HCT116 (cell line): ENCODE data around the gene AGAP1. TPM values are rescaled to one million over a fixed set of nuclear protein-coding genes. Genes with fewer than 3 reads are reported as not detected.

ENCODE experiments used
- ATAC-seq: fragments of 200-7000 bp; cut with Tn5 transposase; 2 replicates; pipeline ENCODE4 v1.9.1; 2020; ENCODE audit warnings: mild to moderate bottlenecking, moderate library complexity
- BruUV-seq: library from RNA; stranded (reverse); fragments of 400-500 nt; replicated peaks from 2 replicates; lab custom pipeline; 2021; lab: Mats Ljungman, UMichigan
- CTCF ChIA-PET: fragments of 300-600 bp; sonication (Branson Sonifier 250); formaldehyde crosslinking; loops from one replicate; lab custom pipeline; 2021; ENCODE audit warnings: antibody characterized with exemption; lab: Charles Lee
- POLR2A ChIA-PET: fragments of 300-600, 350-600 bp; sonication (Branson Sonifier 250); formaldehyde crosslinking; loops from one replicate; lab custom pipeline; 2021; ENCODE audit warnings: antibody characterized with exemption; lab: Charles Lee
- RAD21 ChIA-PET, 2 experiments: fragments of 300-600 bp; sonication (Branson Sonifier 250); formaldehyde crosslinking; loops; one replicate each; lab custom pipeline; 2023; ENCODE audit warnings: low total read pairs in 2 of 2; ENCODE audit not compliant: uncharacterized antibody in 2 of 2, unreplicated experiment in 2 of 2, low non-redundant PET in 1 of 2; lab: Charles Lee
- DNase-seq: peaks from one replicate; pipeline ENCODE4 v3.0.0-alpha.2; 2010; ENCODE audit warnings: low read depth, low spot score
- H2AFZ ChIP-seq: fragments of 200-600 bp; shearing (Covaris generic), sonication (generic); 2 replicates; pipeline ENCODE4 v1.6.1; 2017; ENCODE audit warnings: low read depth, mixed run types, mixed read lengths, antibody characterized with exemption, low read length; ENCODE audit not compliant: poor library complexity, severe bottlenecking
- H3K27ac ChIP-seq: 2 replicates; pipeline ENCODE4 v1.5.1; 2012; ENCODE audit warnings: low read depth, low read length
- H3K27me3 ChIP-seq: fragments of 200-600 bp; sonication (generic); 2 replicates; pipeline ENCODE4 v1.6.1; 2016; ENCODE audit warnings: mixed run types, low read length, mixed read lengths; ENCODE audit not compliant: insufficient read depth
- H3K36me3 ChIP-seq, 2 experiments: fragments of 200-500 bp in 1 of 2; fragments of 200-600 bp in 1 of 2; sonication (Bioruptor generic) in 1 of 2; sonication (generic) in 1 of 2; 2 replicates each; pipeline versions ENCODE4 v1.5.1 to v1.6.1; 2014 to 2016; ENCODE audit warnings: low read length in 2 of 2, inconsistent platforms in 1 of 2, mixed read lengths in 1 of 2, mixed run types in 1 of 2; ENCODE audit not compliant: insufficient read depth in 2 of 2, control insufficient read depth in 1 of 2
- H3K4me1 ChIP-seq, 2 experiments: fragments of 200-600 bp in 1 of 2; sonication (generic) in 1 of 2; 2 replicates each; pipeline versions ENCODE4 v1.5.1 to v1.6.1; 2012 to 2017; ENCODE audit warnings: low read length in 2 of 2, inconsistent platforms in 1 of 2, mild to moderate bottlenecking in 1 of 2, mixed read lengths in 1 of 2, mixed run types in 1 of 2, moderate library complexity in 1 of 2; ENCODE audit not compliant: insufficient read depth in 2 of 2, control insufficient read depth in 1 of 2
- H3K4me2 ChIP-seq: fragments of 200-600 bp; sonication (generic); 2 replicates; pipeline ENCODE4 v1.6.1; 2017; ENCODE audit warnings: mixed run types, low read length, mixed read lengths
- H3K4me3 ChIP-seq, 2 experiments: fragments of 200-600 bp in 1 of 2; sonication (generic) in 1 of 2; replicated peaks in 1 of 2; 2 replicates each; pipeline ENCODE4 v1.5.1; 2011 to 2016; ENCODE audit warnings: low read length in 2 of 2, control low read depth in 1 of 2, low read depth in 1 of 2, mild to moderate bottlenecking in 1 of 2, mixed read lengths in 1 of 2, mixed run types in 1 of 2
- H3K79me2 ChIP-seq: fragments of 200-600 bp; sonication (generic); 2 replicates; pipeline ENCODE4 v1.6.1; 2017; ENCODE audit warnings: mild to moderate bottlenecking, mixed run types, low read length, moderate library complexity, mixed read lengths; ENCODE audit not compliant: insufficient read depth
- H3K9ac ChIP-seq: fragments of 200-600 bp; sonication (generic); 2 replicates; pipeline ENCODE4 v1.6.1; 2016; ENCODE audit warnings: low read length, mixed read lengths
- H3K9me2 ChIP-seq: fragments of 200-600 bp; sonication (generic), shearing (Covaris generic); 2 replicates; pipeline ENCODE4 v1.6.1; 2017; ENCODE audit warnings: mixed run types, mild to moderate bottlenecking, moderate library complexity; ENCODE audit not compliant: insufficient read depth
- H3K9me3 ChIP-seq, 2 experiments: fragments of 200-500 bp in 1 of 2; fragments of 200-600 bp in 1 of 2; sonication (Bioruptor generic) in 1 of 2; sonication (generic) in 1 of 2; 2 replicates each; pipeline ENCODE4 v1.6.1; 2014 to 2017; ENCODE audit warnings: low read length in 2 of 2, mixed read lengths in 2 of 2, inconsistent platforms in 1 of 2, low read depth in 1 of 2, mild to moderate bottlenecking in 1 of 2, mixed run types in 1 of 2, moderate library complexity in 1 of 2; ENCODE audit not compliant: control insufficient read depth in 1 of 2, insufficient read depth in 1 of 2
- H4K20me1 ChIP-seq: fragments of 200-600 bp; sonication (generic), shearing (Covaris generic); 2 replicates; pipeline ENCODE4 v1.6.1; 2017; ENCODE audit warnings: mixed run types, mild to moderate bottlenecking, moderate library complexity; ENCODE audit not compliant: insufficient read depth
- CEBPB ChIP-seq: IDR thresholded peaks from 2 replicates; pipeline ENCODE4 v1.6.1; 2012; ENCODE audit warnings: low read depth
- ELF1 ChIP-seq: IDR thresholded peaks from 2 replicates; pipeline ENCODE4 v1.6.1; 2012; ENCODE audit warnings: low read depth, borderline replicate concordance
- EZH2 ChIP-seq: fragments of 200-600 bp; sonication (generic); IDR thresholded peaks from 2 replicates; pipeline ENCODE4 v1.6.1; 2017; ENCODE audit warnings: antibody characterized with exemption, mixed run types
- EZH2phosphoT487 ChIP-seq: fragments of 200-600 bp; IDR thresholded peaks from 2 replicates; pipeline ENCODE4 v1.6.1; 2018; ENCODE audit warnings: antibody characterized with exemption, borderline replicate concordance
- FOSL1 ChIP-seq: IDR thresholded peaks from 2 replicates; pipeline ENCODE4 v1.6.1; 2012; ENCODE audit warnings: low read depth
- POLR2A ChIP-seq: IDR thresholded peaks from 2 replicates; pipeline ENCODE4 v1.7.0; 2011; ENCODE audit warnings: borderline replicate concordance; ENCODE audit not compliant: insufficient read depth, insufficient read length; ENCODE audit errors: extremely low read depth
- POLR2AphosphoS5 ChIP-seq: IDR thresholded peaks from 2 replicates; pipeline ENCODE4 v1.6.1; 2011; ENCODE audit warnings: mild to moderate bottlenecking, low read depth, low read length, moderate library complexity
- RAD21 ChIP-seq: IDR thresholded peaks from 2 replicates; pipeline ENCODE4 v1.6.1; 2012; ENCODE audit warnings: low read depth, mild to moderate bottlenecking
- SP1 ChIP-seq: IDR thresholded peaks from 2 replicates; pipeline ENCODE4 v1.6.1; 2012; ENCODE audit warnings: low read depth
- YY1 ChIP-seq: IDR thresholded peaks from 2 replicates; pipeline ENCODE4 v1.6.1; 2011; ENCODE audit warnings: low read length, low read depth, moderate library complexity, mild to moderate bottlenecking; ENCODE audit not compliant: insufficient replicate concordance; ENCODE audit errors: extremely low read depth
- ZFX ChIP-seq: fragments of 450-650 bp; IDR thresholded peaks from 2 replicates; pipeline ENCODE4 v1.6.1; 2017
- intact Hi-C: fragments of 100-400 bp; cut with micrococcal nuclease; formaldehyde crosslinking; loops from 2 replicates; pipeline ENCODE4 v1.10.0; 2022
- total RNA-seq: library from RNA; stranded (reverse); gene quantifications from one replicate; pipeline ENCODE4 v1.2.1, GENCODE V29; 2021; ENCODE audit not compliant: unreplicated experiment
- TF ChIP-seq, protein P1 (sequence below): IDR thresholded peaks from 2 replicates; pipeline ENCODE4 v1.6.1; 2011; ENCODE audit warnings: mild to moderate bottlenecking, low read length, moderate library complexity; ENCODE audit not compliant: insufficient replicate concordance; ENCODE audit errors: extremely low read depth

The AGAP1 gene
- total RNA-seq, 1 experiment from 2014 or later = 43.8 TPM

DNA sequence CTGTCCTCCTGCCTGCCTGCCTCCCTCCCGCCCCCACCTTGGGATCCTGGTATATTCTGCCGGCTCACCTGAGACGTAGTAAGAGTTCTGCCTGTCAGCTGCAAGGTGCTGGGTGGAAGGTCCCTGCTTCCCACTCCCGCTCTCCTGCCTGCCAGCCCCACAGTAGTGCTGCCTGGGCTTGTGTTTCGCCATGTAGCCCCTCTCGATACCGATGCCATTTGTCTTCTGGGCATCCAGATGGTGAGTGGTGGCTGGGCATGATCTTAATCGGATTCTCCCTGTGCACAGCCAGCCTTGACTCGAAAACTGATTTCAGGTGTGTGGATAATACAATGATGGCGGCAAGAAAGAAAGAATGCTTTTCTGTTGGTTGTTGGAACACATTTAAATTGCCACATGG is 184.9 kb downstream of the AGAP1 start:
- DNase-seq (no peak), ATAC-seq (no peak)
- BruUV-seq = no TSS peak
- RAD21 ChIA-PET = interaction anchor here in 1 of 2 experiments (0.9 kb wide), 1 partner anchor 67 kb away, joined by 3 read pairs; no protein-coding TSS in a partner anchor
- Histone ChIP-seq H3K79me2 (peaks cover 95% of the 10 kb centered on the region), H3K9ac (no peak overlapping the region), H2AFZ (no peak overlapping the region), H3K27ac (no peak overlapping the region), H3K9me3 (no peaks in the 10 kb centered on the region), H3K27me3 (no peaks in the 10 kb centered on the region)
- CTCF ChIA-PET = no interaction called here
- TF ChIP-seq POLR2AphosphoS5 (no peak), ZFX (no peak), EZH2phosphoT487 (no peak), FOSL1 (no peak), SP1 (no peak), RAD21 (no peak), POLR2A (no peak), YY1 (no peak), ELF1 (no peak), CEBPB (no peak)
- TF ChIP-seq, all 23 proteins: peak for 0
- H3K4me2 ChIP-seq = no peak overlapping the region
- no peaks in the 10 kb centered on the region for H3K36me3 ChIP-seq
- POLR2A ChIA-PET = no interaction called here
- peaks cover 0 to 15% of the 10 kb centered on the region in 2 experiments; a peak in 3 of 4 replicates for H3K4me1 ChIP-seq
- 0 out of 2 replicates have a peak, but pooled peaks cover 5% of the 10 kb centered on the region for H4K20me1 ChIP-seq
- H3K9me2 ChIP-seq = no peaks in the 10 kb centered on the region
- intact Hi-C loops = loop anchor here (10.0 kb wide), 1 partner anchor 66 kb away; no protein-coding TSS in a partner anchor
- H3K4me3 ChIP-seq = no peak overlapping the region

DNA sequence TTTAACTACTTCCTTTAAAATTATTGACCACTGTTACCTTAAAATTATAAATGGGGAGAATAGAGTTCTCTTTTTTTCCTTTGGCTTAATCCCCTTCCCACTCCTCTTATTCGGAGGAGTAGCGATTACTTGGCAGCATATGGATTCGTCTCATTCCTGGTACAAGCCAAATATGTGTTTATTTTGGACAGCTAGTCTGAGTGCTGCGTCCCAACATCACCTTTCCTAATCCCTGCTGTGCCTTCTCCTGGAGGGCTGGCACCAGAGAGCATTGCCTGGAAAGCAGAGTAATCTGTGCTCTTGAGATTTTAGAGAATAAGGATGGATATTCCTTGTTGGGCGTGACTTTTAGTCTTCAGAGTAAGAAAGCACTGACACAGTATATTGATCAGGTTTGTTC is 185.6 kb downstream of the AGAP1 start:
- peaks cover 91% of the 10 kb centered on the region for H3K79me2 ChIP-seq
- no peak for DNase-seq
- 0 out of 2 replicates have a peak, but pooled peaks cover 7% of the 10 kb centered on the region for H4K20me1 ChIP-seq
- H3K9me3 ChIP-seq = no peaks in the 10 kb centered on the region
- ATAC-seq = no peak
- H3K4me2 ChIP-seq = no peak overlapping the region
- no peak for TF ChIP-seq POLR2AphosphoS5
- TF ChIP-seq POLR2A = no peak
- no peak for TF ChIP-seq EZH2
- TF ChIP-seq, protein P1, sequence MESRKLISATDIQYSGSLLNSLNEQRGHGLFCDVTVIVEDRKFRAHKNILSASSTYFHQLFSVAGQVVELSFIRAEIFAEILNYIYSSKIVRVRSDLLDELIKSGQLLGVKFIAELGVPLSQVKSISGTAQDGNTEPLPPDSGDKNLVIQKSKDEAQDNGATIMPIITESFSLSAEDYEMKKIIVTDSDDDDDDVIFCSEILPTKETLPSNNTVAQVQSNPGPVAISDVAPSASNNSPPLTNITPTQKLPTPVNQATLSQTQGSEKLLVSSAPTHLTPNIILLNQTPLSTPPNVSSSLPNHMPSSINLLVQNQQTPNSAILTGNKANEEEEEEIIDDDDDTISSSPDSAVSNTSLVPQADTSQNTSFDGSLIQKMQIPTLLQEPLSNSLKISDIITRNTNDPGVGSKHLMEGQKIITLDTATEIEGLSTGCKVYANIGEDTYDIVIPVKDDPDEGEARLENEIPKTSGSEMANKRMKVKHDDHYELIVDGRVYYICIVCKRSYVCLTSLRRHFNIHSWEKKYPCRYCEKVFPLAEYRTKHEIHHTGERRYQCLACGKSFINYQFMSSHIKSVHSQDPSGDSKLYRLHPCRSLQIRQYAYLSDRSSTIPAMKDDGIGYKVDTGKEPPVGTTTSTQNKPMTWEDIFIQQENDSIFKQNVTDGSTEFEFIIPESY = no peak
- TF ChIP-seq SP1 = no peak
- TF ChIP-seq EZH2phosphoT487 = no peak
- no peak overlapping the region for H2AFZ ChIP-seq
- H3K36me3 ChIP-seq = no peaks in the 10 kb centered on the region
- no peaks in the 10 kb centered on the region for H3K27me3 ChIP-seq
- no peak overlapping the region for H3K4me3 ChIP-seq
- no peak overlapping the region for H3K27ac ChIP-seq
- H3K9ac ChIP-seq = no peak overlapping the region
- BruUV-seq = no TSS peak
- ChIA-PET RAD21 (interaction anchor here in 1 of 2 experiments (0.9 kb wide), 1 partner anchor 67 kb away, joined by 3 read pairs; no protein-coding TSS in a partner anchor), POLR2A (no interaction called here), CTCF (no interaction called here)
- H3K9me2 ChIP-seq = no peaks in the 10 kb centered on the region
- peaks cover 0 to 12% of the 10 kb centered on the region in 2 experiments; a peak in 3 of 4 replicates for H3K4me1 ChIP-seq
- intact Hi-C loops = loop anchor here (10.0 kb wide), 1 partner anchor 65 kb away; no protein-coding TSS in a partner anchor
